H1 (cell line): ENCODE results near the gene IREB2. TPM values are rescaled to one million over a fixed set of nuclear protein-coding genes. Genes with fewer than 3 reads are reported as not detected.

ENCODE experiments used
- BCL11A ChIP-seq, 2 experiments: IDR thresholded peaks; one replicate each; pipeline ENCODE4 v1.6.1; 2011; ENCODE audit warnings: low read depth in 2 of 2, low read length in 2 of 2, mild to moderate bottlenecking in 2 of 2
- CTBP2 ChIP-seq: IDR thresholded peaks from 2 replicates; pipeline ENCODE4 v1.7.0; 2011; ENCODE audit warnings: borderline replicate concordance, mild to moderate bottlenecking, moderate library complexity, mixed read lengths, low read length; ENCODE audit not compliant: insufficient read depth, insufficient read length
- HDAC6 ChIP-seq: IDR thresholded peaks from one replicate; pipeline ENCODE4 v1.7.1; 2012; ENCODE audit warnings: low read depth, mild to moderate bottlenecking, inconsistent platforms, low read length, moderate library complexity
- KDM4A ChIP-seq: IDR thresholded peaks from one replicate; pipeline ENCODE4 v1.7.1; 2012; ENCODE audit warnings: low read depth, mild to moderate bottlenecking, moderate library complexity, low read length, inconsistent platforms; ENCODE audit not compliant: severe bottlenecking
- SIN3A ChIP-seq, 2 experiments: IDR thresholded peaks in 1 of 2; conservative IDR thresholded peaks in 1 of 2; 2 replicates each; pipeline ENCODE4 v1.6.1; 2011 to 2012; ENCODE audit warnings: low read length in 2 of 2, improper control_type of control experiment in 1 of 2, low read depth in 1 of 2, mild to moderate bottlenecking in 1 of 2
- SP2 ChIP-seq: IDR thresholded peaks from 2 replicates; pipeline ENCODE4 v1.6.1; 2012; ENCODE audit warnings: mild to moderate bottlenecking, low read length, inconsistent platforms
- ZNF274 ChIP-seq: IDR thresholded peaks from 2 replicates; pipeline ENCODE4 v1.7.0; 2012; ENCODE audit warnings: low read length, borderline replicate concordance; ENCODE audit errors: extremely low read depth
- polyA plus RNA-seq, 7 experiments: library from polyadenylated mRNA; depleted of rRNA in 3 of 7; stranded (reverse) in 5 of 7; unstranded in 2 of 7; fragments of >200 nt in 5 of 7; fragments of 200-250 nt in 2 of 7; gene quantifications; 1 replicate in 5 of 7; 2 replicates in 1 of 7; 4 replicates in 1 of 7; pipeline versions ENCODE4 v1.2.1 to v1.2.3, GENCODE V29; 2011 to 2013; ENCODE audit warnings: missing spikeins in 2 of 7, mixed read lengths in 2 of 7
- total RNA-seq: library from RNA; stranded (reverse); fragmentation: NEBNext Ultra II Directional; extraction: Animal tissue kit (Norgen Biotek cat#: 25700); gene quantifications from 2 replicates; pipeline ENCODE4 v1.2.1, GENCODE V29; 2021
- TF ChIP-seq, protein P1 (sequence below): IDR thresholded peaks from 2 replicates; pipeline ENCODE4 v1.6.1; 2011; ENCODE audit warnings: low read length, improper control_type of control experiment

IREB2 gene
- total and polyA plus RNA-seq, 2 of the 8 experiments (the other 6 are each of a cell fraction or from before 2014, with no cell fraction given), result 21.0 to 103 TPM

DNA sequence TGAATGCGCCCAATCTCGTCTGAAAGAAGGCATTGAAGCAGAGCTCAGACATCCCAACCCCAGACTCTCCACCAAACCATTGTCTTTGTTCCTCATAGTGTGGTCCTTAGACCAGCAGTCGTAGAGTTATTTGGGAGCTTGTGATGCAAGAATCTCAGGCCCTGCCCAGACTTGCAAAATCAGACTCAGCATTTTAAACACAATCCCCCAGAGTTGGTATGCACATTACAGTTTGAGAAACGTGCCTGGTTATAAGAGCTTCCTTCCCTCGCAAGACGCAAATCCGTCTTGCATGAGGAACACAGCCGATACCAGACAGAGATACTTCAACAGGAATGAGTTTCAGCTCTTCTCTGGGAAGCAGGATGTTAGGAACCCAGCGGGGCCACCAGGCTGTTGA, 38.9 kb upstream of the IREB2 start (continued):
- TF ChIP-seq, protein P1, sequence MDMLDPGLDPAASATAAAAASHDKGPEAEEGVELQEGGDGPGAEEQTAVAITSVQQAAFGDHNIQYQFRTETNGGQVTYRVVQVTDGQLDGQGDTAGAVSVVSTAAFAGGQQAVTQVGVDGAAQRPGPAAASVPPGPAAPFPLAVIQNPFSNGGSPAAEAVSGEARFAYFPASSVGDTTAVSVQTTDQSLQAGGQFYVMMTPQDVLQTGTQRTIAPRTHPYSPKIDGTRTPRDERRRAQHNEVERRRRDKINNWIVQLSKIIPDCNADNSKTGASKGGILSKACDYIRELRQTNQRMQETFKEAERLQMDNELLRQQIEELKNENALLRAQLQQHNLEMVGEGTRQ, result no peak
- TF ChIP-seq HDAC6, result no peak
- no peak for TF ChIP-seq KDM4A
- no peak for TF ChIP-seq ZNF274
- no peak for TF ChIP-seq SP2
- no peak for TF ChIP-seq BCL11A (IDR thresholded peaks at IDR 0.05; ENCODE audit: low read depth in 2 of 2, low read length in 2 of 2)
- TF ChIP-seq CTBP2, result no peak
- no peak for TF ChIP-seq SIN3A (conservative IDR thresholded peaks at IDR 0.05 in 1 of 2, IDR thresholded peaks at IDR 0.05 in 1 of 2; ENCODE audit: low read depth in 1 of 2, low read length in 2 of 2)
